Measurements from ENCODE around the gene GIT1.
"Not testable (repeated sequence)": the region's sequence is repeated elsewhere in the genome, so short reads cannot be mapped to it uniquely, and the experiment has no call there.

GIT1 gene

DNA sequence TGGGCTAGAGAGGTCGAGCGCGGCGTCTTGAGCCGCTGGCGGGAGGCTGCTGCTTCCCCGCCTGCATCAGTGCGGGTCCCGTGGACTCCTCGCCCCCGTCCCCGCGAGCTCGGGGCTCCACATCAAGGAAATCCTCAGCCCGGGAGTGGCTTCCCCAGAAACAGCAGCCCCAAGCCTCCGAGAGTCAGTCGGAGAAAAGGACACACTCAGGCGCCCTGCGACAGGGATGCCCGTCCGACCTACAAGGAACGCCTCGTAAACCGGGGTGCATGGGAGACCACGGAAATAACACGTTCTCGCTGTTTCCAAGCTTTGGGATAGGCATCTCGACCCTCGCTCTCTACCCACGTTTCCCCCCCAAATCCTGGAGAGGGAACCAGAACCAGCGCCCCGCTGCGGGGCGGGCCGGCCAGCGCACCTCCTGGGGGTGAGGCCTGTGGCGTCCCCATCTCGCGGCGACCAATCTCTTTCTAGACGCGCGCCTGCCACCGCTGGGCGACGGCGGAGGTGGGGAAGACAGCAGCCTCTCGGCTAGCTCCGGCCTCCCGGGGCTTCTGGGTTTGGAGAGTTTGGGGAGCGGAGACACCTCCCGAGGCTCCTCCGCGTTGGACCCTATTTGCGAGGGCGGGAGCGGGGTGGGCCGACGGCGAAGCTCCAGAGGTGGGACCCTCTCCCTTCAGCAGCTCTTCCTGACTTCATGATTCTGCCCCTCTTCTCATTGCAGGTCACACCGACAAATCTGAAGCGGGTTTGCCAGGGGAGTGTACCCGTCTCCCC is 21.7 kb downstream of the GIT1 start:
- DNase-seq (ENCODE audit: low spot score), result no peak

GRCh38 chr17:29567304-29567553 is 22.2 kb downstream of the GIT1 start:
- DNase-seq (ENCODE audit: low spot score), result no peak

DNA sequence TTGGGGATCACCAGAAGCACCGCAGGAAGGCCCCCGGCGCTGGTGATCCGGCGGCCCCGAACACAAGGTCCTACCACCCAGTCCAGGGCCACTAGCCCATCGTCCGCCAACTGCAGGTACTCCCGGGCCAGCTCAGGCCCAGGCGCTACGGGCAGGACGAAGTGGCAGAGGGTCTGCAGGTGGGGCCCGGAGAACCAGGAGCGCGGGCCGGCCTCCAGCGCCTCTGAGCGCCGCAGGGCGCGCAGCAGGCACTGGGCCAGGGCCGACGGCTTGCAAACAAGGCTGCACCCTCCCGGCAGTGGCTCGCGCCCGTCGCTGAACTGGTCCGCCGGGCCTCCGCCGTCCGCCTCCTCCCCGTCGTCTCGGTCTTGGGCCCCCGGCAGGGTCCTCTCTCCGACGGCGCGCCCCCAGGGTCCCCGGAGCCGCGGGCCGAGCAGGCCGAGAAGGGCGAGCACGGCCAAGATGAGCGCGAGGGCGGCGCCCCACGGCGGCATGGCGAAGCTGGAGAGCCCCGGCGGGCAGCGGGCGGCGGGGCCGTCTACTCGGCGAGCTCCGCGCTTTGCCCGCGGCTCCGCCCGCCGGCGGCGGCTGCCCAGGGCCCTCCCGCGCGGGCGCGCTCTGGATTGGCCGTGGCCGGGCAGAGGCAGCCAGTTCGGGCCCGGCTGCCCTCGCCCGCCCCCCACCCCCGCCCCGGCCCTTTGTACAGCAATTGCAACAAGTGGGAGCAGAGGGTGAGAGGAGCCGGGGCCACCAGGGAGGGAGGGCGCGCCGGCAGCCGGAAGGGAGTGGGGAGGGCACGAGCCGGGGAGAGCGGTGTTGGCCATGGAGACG is 22.8 kb downstream of the GIT1 start, which contains the start of gene ABHD15:
ABHD15 (minus strand) TSS at position 565 of the 831 bp plus-strand sequence; CDS start at position 494, 71 bp downstream.
- no peak for DNase-seq (ENCODE audit: low spot score)

DNA sequence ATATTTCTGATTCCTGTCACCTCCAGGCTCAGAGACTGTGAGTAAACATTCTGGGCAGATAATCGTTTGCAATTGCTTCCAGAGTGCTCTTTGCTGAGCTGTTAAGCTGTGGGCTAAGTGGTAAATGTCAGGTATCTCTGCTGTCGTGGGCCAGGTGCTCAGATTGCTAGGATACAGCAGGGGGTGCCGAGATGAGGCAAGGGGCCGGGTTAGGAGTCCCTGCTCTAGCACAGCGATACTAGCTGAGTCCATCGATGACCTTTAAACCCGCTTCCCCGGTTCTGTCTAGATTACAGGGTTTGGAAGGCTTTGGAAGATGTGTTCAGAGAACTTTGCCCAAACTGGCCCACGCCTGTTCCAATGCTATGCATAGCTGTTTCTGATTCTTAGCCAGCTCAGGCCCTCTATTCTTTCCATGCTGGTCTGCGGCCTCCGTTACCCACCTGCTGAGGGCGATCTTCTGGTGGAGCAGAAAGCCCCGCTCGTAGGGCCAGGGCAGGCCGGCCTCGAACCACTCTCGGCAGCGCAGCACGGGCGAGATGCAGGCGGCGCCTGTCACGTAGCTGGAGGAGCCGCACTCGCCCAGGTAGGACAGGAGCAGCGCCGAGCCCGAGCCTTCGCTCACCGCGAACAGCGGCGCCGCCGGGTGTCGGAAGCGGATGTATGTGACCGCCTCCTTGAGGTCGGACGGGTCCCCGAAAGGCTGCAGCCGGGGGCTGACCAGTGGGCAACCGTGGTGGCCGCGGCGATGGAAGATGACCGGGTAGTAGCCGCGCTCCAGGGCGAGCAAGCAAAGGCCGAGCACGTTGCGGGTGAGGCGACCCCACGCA is 23.6 kb downstream of the GIT1 start:
- DNase-seq (ENCODE audit: low spot score), result no peak

DNA sequence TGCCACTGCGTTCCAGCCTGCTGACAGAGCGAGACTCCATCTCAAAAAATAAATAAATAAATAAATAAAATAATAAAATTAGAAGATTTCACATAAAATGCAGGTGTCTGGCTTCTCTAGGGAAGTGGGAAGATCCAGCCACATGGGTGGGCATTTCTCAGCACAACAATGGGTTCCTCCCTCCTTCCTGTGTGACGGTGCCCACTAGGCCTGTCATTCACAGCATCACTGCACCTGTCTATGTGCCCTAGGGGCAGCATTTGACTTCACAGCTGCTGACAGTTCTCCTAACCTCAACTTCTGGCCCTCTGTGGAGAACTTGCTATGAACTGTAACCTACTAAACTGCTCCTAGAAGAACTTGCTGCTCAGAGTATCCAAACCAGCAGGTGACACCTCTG is 25.6 kb downstream of the GIT1 start:
- no peak for DNase-seq (ENCODE audit: low spot score)

GRCh38 chr17:29562615-29563014 is 26.8 kb downstream of the GIT1 start:
- DNase-seq (ENCODE audit: low spot score), result no peak

DNA sequence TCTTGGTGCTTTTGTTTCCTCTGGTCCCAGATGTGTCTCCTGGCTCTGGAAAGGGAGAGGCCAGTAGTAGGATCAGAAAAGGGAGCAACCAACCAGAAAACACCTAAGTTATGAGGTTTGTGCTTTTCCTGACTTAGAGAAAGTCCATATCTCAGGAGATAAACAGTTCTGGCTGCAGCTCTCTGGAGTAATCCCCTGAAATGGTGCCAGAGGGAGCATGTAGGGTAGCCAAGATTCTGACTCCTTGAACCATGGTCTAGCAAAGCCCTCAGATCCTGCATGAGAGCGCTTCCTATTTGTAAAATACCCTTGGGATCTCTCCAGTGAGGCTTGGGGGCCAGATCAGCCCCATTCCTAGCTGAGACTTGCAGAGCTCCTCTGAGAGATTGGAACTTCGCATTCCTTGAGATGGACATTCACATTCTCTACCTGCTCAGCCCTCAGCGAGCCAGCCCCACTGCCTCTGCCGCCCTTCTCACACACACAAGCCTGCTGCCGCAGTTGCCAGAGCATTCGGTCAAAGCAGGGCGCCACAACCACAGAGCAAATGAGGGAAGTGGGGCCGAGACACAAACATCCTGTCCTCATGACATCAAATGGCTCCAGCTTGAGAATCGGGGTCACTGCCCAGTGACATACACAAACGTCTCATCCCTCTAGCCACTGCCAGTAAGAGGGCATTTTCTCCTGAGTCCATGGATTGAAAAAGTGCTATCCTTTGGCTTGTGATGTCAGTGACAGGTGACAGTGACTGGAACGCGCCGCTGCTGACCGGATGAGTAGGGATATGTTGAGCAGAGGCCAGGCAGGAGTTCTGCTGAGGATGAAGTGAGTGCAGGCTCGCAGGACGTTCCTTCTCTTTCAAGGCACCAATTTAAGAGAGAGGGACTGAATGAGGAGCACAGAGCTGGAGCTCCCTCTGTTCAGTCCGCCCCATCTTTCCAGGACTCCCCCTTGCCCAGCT is 27.6 kb downstream of the GIT1 start:
- DNase-seq (ENCODE audit: low spot score), result no peak

DNA sequence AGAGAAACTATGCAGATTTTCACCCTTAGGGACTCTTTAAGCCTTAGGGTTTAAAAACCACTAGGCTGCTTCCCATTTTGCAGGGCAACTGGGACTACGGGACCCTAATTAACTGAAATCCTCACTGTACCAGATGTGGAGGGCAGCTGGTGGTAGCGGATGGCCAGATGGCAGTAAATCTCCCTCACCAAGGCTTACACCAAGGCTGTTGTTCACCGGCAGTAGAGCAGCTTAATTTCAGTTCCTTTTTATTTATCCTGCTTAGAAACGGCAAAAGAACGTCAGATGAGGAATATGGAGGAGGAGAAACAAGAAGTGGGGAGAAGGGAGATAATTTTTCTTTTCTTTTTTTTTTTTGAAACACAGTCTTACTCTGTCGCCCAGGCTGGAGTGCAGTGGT is 29.1 kb downstream of the GIT1 start:
- no peak for DNase-seq (ENCODE audit: low spot score)

DNA sequence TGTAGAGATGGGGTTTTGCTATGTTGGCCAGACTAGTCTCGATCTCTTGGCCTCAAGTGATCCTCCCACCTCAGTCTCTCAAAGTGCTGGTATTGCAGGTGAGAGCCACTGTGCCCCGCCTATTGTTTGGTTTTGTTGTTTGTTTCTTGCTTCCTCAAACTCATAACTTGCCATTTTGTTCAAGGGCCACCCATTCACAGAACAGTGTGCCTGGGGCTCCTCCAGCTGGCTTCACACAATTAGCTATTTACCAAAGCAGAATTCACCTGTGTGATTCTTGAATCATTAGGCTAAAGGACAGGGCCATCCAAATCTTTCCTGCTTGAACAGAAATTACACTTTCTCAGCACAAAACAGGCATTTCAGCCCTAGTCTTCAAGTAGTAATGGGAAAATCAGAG is 29.8 kb downstream of the GIT1 start:
- no peak for DNase-seq (ENCODE audit: low spot score)

DNA sequence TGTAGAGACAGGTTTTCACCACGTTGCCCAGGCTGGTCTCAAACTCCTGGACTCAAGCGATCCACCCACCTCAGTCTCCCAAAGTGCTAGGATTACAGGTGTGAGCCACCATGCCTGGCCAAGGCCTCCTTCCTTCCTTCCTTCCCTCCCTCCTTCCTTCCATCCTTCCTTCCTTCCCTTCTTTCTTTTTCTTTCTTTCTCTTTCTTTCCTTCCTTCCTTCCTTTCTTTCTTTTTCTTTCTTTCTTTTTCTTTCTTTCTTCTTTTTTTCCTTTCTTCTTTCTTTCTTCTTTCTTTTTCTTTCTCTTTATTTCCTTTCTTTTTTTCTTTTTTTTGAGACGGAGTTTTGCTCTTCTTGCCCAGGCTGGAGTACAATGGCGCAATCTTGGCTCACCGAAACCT is 31.3 kb downstream of the GIT1 start:
- not testable (repeated sequence) for DNase-seq (ENCODE audit: low spot score)

DNA sequence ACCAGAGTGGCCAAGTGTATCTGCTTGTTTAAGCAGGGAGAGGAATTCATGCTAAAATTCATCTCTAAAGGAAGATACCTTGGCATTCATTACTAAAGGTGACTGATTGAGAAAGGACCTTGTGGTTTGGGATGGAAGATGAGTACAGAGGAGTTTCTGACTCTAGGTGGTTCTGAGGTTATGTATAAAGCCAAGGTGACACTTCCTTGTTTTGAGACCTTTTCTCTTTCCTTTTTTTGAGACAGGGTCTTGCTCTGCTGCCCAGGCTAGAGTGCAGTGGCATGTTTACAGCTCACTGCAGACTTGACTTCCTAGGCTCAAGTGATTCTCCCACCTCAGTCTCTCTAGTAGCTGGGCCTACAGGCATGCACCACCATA is 31.7 kb downstream of the GIT1 start:
- no peak for DNase-seq (ENCODE audit: low spot score)

- DNase-seq (ENCODE audit: low spot score), result no peak
These were observed 32.2 kb downstream of the GIT1 start for GRCh38 chr17:29557085-29557738.

DNA sequence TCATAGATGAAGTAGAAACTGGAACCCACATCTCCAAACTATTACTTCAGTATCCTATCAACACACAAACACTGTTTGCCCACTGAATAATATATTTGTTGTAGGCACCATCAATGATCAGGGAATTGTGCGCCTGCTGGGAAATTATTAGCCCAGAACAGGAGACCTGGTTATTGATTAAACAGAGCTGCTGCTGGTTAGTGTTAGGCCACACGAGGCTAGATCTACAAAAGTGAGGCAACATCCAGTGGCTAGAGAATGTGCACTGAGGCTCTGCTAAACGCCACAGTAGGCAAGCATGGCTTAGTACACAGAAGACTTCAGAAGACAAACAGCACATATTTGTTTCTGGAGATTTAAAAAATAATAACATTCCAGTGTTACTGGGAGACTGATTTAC is 33.6 kb downstream of the GIT1 start:
- DNase-seq (ENCODE audit: low spot score), result no peak

- no peak for DNase-seq (ENCODE audit: low spot score)
These were observed 40.1 kb downstream of the GIT1 start for GRCh38 chr17:29549177-29549923.

DNA sequence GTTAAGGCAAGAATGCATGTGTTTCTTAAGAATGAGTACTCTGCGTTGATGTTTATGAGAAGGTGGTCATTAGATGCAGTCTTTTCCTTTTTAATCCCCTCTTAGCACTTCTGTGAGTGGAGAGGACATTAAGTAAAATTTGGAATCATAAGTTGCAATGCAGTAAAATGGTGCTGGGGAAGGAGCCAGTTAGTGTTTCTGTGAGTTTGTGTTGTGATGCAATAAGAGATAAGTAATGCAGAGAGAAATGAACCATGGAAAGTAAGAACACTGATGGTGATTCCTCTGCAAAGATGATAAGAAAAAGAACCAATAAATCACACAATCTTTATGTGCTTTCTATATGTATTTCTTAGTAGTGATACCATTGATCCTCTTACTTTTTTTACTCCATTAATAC is 42.6 kb downstream of the GIT1 start:
- DNase-seq (ENCODE audit: low spot score), result no peak

DNA sequence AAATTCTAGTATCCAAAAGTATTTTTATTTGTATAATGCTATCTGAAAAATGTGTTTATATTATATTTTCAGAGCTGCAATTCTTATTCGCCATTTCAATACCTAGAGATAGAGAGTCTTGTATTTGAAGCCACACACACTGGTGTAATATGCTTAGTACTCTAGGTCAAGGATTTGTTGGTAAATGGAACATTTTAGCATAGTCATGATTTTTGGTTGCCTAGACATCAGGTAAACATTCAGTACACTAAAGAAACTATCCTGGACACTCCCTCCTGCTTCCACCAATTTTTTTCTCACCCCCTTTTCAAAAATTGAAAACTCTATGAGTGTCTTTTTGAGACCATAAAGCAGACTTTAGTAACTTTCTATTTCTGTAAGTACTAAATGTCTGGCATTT is 43.4 kb downstream of the GIT1 start:
- DNase-seq (ENCODE audit: low spot score), result no peak

- DNase-seq (ENCODE audit: low spot score), result no peak
These were observed 45.4 kb downstream of the GIT1 start for GRCh38 chr17:29544066-29544465.

GRCh38 chr17:29533976-29534375 is 55.5 kb downstream of the GIT1 start:
- no peak for DNase-seq (ENCODE audit: low spot score)

DNA sequence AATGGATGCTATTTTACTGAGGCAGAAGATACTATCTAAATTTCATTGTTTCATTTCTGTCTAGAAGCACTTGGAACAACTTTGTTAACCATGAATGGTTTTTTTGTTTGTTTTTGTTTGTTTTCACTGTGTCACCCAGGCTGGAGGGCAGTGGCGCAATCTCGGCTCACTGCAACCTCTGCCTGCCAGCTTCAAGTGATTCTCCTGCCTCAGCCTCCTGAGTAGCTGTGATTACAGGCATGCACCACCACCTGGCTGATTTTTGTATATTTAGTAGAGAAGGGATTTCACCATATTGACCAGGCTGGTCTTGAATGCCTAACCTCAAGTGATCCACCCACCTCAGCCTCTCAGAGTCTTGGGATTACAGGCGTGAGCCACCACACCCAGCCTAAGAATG is 63.1 kb downstream of the GIT1 start:
- no peak for DNase-seq (ENCODE audit: low spot score)

DNA sequence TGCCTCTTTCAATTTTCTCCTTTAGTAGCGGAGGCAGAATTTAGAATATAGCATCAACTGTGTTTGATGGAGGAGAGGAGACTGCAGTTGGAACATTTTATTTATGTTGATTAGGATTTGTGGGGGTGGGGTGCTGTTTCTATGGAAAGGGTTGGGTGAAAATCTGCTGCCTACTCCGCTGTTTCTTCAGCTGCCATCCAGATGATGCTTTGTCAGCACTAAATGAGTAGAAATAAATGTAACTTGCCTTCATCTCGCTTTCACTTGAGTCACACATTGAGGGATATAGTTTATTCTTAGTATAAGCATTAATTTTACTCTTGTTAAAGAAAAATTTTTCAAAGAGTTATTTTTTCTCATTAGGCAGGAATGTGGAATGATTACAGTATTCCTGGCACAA is 64.8 kb downstream of the GIT1 start:
- DNase-seq (ENCODE audit: low spot score), result no peak
